Gastrocnemius medialis (tissue), 4 donors: ENCODE measurements around the gene ANKLE1.

ENCODE experiments used
- POLR2A ChIP-seq, 2 donors: fragments of 450-650 bp; IDR thresholded peaks; one replicate each; pipeline ENCODE4 v1.6.1; 2017; ENCODE audit warnings: antibody characterized with exemption in 2 of 2, mild to moderate bottlenecking in 2 of 2, moderate library complexity in 2 of 2
- TF ChIP-seq, protein P1 (sequence below), 5 experiments: fragments of 450-650 bp in 3 of 5; fragments of 200-600 bp in 2 of 5; sonication (generic) in 2 of 5; IDR thresholded peaks in 4 of 5; conservative IDR thresholded peaks in 1 of 5; 1 replicate in 4 of 5; 2 replicates in 1 of 5; pipeline ENCODE4 v1.5.1; 2016 to 2019; ENCODE audit warnings: antibody characterized with exemption in 5 of 5, mild to moderate bottlenecking in 3 of 5, moderate library complexity in 3 of 5

DNA sequence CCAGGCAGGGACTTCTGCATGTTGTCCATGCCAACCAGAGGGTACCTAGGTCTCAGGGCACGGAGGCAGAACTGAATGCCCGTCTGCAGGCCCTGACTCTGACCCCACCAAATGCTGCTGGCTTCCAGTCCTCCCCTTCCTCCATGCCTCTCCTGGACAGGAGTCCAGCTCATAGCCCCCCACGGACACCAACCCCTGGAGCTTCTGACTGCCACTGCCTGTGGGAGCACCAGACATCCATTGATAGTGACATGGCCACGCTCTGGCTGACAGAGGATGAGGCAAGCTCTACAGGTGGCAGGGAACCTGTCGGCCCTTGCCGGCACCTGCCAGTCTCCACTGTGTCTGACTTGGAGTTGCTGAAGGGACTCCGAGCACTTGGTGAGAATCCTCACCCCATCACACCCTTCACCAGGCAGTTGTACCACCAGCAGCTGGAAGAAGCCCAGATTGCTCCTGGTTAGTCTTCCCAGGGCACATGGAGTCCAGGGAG, 1.8 kb downstream of the ANKLE1 start:
- TF ChIP-seq, protein P1, sequence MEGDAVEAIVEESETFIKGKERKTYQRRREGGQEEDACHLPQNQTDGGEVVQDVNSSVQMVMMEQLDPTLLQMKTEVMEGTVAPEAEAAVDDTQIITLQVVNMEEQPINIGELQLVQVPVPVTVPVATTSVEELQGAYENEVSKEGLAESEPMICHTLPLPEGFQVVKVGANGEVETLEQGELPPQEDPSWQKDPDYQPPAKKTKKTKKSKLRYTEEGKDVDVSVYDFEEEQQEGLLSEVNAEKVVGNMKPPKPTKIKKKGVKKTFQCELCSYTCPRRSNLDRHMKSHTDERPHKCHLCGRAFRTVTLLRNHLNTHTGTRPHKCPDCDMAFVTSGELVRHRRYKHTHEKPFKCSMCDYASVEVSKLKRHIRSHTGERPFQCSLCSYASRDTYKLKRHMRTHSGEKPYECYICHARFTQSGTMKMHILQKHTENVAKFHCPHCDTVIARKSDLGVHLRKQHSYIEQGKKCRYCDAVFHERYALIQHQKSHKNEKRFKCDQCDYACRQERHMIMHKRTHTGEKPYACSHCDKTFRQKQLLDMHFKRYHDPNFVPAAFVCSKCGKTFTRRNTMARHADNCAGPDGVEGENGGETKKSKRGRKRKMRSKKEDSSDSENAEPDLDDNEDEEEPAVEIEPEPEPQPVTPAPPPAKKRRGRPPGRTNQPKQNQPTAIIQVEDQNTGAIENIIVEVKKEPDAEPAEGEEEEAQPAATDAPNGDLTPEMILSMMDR (IDR thresholded peaks at IDR 0.05 in 4 of 5, conservative IDR thresholded peaks at IDR 0.05 in 1 of 5), result no peak
- no peak for TF ChIP-seq POLR2A (IDR thresholded peaks at IDR 0.05)
